ENCODE measurements around the gene SMIM35. TPM values are rescaled to one million over a fixed set of nuclear protein-coding genes. Genes with fewer than 3 reads are reported as not detected.

Gene SMIM35
- total RNA-seq, 2 experiments from 2014 or later: 3.2 to 4.0 TPM

- Mint-ChIP-seq H3K4me3 (no peak overlapping the region), H3K27ac (no peak overlapping the region), H3K9me3 (ENCODE audit: low read depth) (no peaks in the 10 kb centered on the region), H3K36me3 (peaks cover 1% of the 10 kb centered on the region), H3K27me3 (peaks cover 13% of the 10 kb centered on the region), H3K4me1 (no peaks in the 10 kb centered on the region)
- no peak for DNase-seq
- no peak for ATAC-seq
- CTCF ChIA-PET: no interaction called here
These were observed 16.0 kb upstream of the SMIM35 start for GRCh38 chr11:118102721-118103261.

- no peak for ATAC-seq
- Mint-ChIP-seq H3K27me3 (peaks cover 24% of the 10 kb centered on the region), H3K4me1 (no peaks in the 10 kb centered on the region), H3K4me3 (no peak overlapping the region), H3K36me3 (peaks cover 1% of the 10 kb centered on the region), H3K9me3 (ENCODE audit: low read depth) (no peaks in the 10 kb centered on the region), H3K27ac (no peak overlapping the region)
- DNase-seq: no peak
- CTCF ChIA-PET: interaction anchor here (2.1 kb wide), 1 partner anchor 71 kb away, joined by 4 read pairs; no protein-coding TSS in a partner anchor
These were observed 14.0 kb upstream of the SMIM35 start for GRCh38 chr11:118100691-118101232.

GRCh38 chr11:118099838-118100556, 13.2 kb upstream of the SMIM35 start:
- H3K36me3 Mint-ChIP-seq: peaks cover 1% of the 10 kb centered on the region
- no peaks in the 10 kb centered on the region for H3K4me1 Mint-ChIP-seq
- DNase-seq (no peak), ATAC-seq (no peak)
- CTCF ChIA-PET: interaction anchor here (2.1 kb wide), 1 partner anchor 72 kb away, joined by 4 read pairs; no protein-coding TSS in a partner anchor
- H3K27me3 Mint-ChIP-seq: peaks cover 31% of the 10 kb centered on the region
- no peak overlapping the region for H3K4me3 Mint-ChIP-seq
- H3K9me3 Mint-ChIP-seq (ENCODE audit: low read depth): no peaks in the 10 kb centered on the region
- no peak overlapping the region for H3K27ac Mint-ChIP-seq

GRCh38 chr11:118098996-118099837, 12.5 kb upstream of the SMIM35 start:
- Mint-ChIP-seq H3K4me3 (no peak overlapping the region), H3K27ac (no peak overlapping the region), H3K27me3 (peaks cover 30% of the 10 kb centered on the region), H3K4me1 (no peaks in the 10 kb centered on the region), H3K9me3 (ENCODE audit: low read depth) (no peaks in the 10 kb centered on the region), H3K36me3 (no peaks in the 10 kb centered on the region)
- no peak for ATAC-seq
- no peak for DNase-seq
- CTCF ChIA-PET: interaction anchor here (2.1 kb wide), 1 partner anchor 73 kb away, joined by 4 read pairs; no protein-coding TSS in a partner anchor

- Mint-ChIP-seq H3K4me3 (no peak overlapping the region), H3K36me3 (peaks cover 2% of the 10 kb centered on the region), H3K27ac (no peak overlapping the region), H3K9me3 (ENCODE audit: low read depth) (no peaks in the 10 kb centered on the region), H3K27me3 (peaks cover 31% of the 10 kb centered on the region), H3K4me1 (no peaks in the 10 kb centered on the region)
- DNase-seq (no peak), ATAC-seq (no peak)
- CTCF ChIA-PET: interaction anchor here (0.6 to 1.3 kb wide), 3 partner anchors 17 to 194 kb away, joined by 3 read pairs; no protein-coding TSS in a partner anchor
These were observed 9.2 kb upstream of the SMIM35 start for GRCh38 chr11:118095967-118096367.

- CTCF ChIA-PET: interaction anchor here (0.6 to 1.3 kb wide), 2 partner anchors 37 to 195 kb away, joined by 3 read pairs; no protein-coding TSS in a partner anchor
- no peaks in the 10 kb centered on the region for H3K9me3 Mint-ChIP-seq (ENCODE audit: low read depth)
- peaks cover 2% of the 10 kb centered on the region for H3K36me3 Mint-ChIP-seq
- no peak overlapping the region for H3K27ac Mint-ChIP-seq
- ATAC-seq (no peak), DNase-seq (no peak)
- no peak overlapping the region for H3K4me3 Mint-ChIP-seq
- H3K27me3 Mint-ChIP-seq: peaks cover 32% of the 10 kb centered on the region
- no peaks in the 10 kb centered on the region for H3K4me1 Mint-ChIP-seq
These were observed 8.7 kb upstream of the SMIM35 start for GRCh38 chr11:118095493-118095892.

- peaks cover 6% of the 10 kb centered on the region for H3K9me3 Mint-ChIP-seq (ENCODE audit: low read depth)
- CTCF ChIA-PET: no interaction called here
- no peak overlapping the region for H3K4me3 Mint-ChIP-seq
- DNase-seq (no peak), ATAC-seq (no peak)
- H3K36me3 Mint-ChIP-seq: peaks cover 10% of the 10 kb centered on the region
- H3K27ac Mint-ChIP-seq: no peak overlapping the region
- peaks cover 28% of the 10 kb centered on the region for H3K27me3 Mint-ChIP-seq
- H3K4me1 Mint-ChIP-seq: no peaks in the 10 kb centered on the region
These were observed 6.3 kb upstream of the SMIM35 start for GRCh38 chr11:118092907-118093571.

- peaks cover 11% of the 10 kb centered on the region for H3K9me3 Mint-ChIP-seq (ENCODE audit: low read depth)
- CTCF ChIA-PET: interaction anchor here (1.0 kb wide), 1 partner anchor 80 kb away, joined by 3 read pairs; no protein-coding TSS in a partner anchor
These were observed 4.9 kb upstream of the SMIM35 start for GRCh38 chr11:118091690-118092089.

GRCh38 chr11:118090545-118091162, 3.9 kb upstream of the SMIM35 start:
- H3K36me3 Mint-ChIP-seq: peaks cover 17% of the 10 kb centered on the region

More at GRCh38 chr11:118091690-118092089, 4.9 kb upstream of the SMIM35 start:
- H3K4me1 Mint-ChIP-seq: no peaks in the 10 kb centered on the region
- ATAC-seq (no peak), DNase-seq (no peak)
- no peak overlapping the region for H3K27ac Mint-ChIP-seq
- H3K4me3 Mint-ChIP-seq: no peak overlapping the region
- peaks cover 18% of the 10 kb centered on the region for H3K27me3 Mint-ChIP-seq
- peaks cover 17% of the 10 kb centered on the region for H3K36me3 Mint-ChIP-seq

GRCh38 chr11:118088531-118088930, 1.8 kb upstream of the SMIM35 start:
- DNase-seq (no peak), ATAC-seq (no peak)
- H3K36me3 Mint-ChIP-seq: peaks cover 17% of the 10 kb centered on the region
- H3K4me3 Mint-ChIP-seq: no peak overlapping the region
- H3K4me1 Mint-ChIP-seq: no peaks in the 10 kb centered on the region
- peaks cover 9% of the 10 kb centered on the region for H3K27me3 Mint-ChIP-seq
- peaks cover 15% of the 10 kb centered on the region for H3K9me3 Mint-ChIP-seq (ENCODE audit: low read depth)
- CTCF ChIA-PET: interaction anchor here (0.9 kb wide), 1 partner anchor 27 kb away, joined by 3 read pairs; no protein-coding TSS in a partner anchor
- no peak overlapping the region for H3K27ac Mint-ChIP-seq

More at GRCh38 chr11:118090545-118091162, 3.9 kb upstream of the SMIM35 start:
- peaks cover 13% of the 10 kb centered on the region for H3K27me3 Mint-ChIP-seq
- H3K9me3 Mint-ChIP-seq (ENCODE audit: low read depth): peaks cover 15% of the 10 kb centered on the region
- no peak overlapping the region for H3K27ac Mint-ChIP-seq
- DNase-seq: no peak
- no peak for ATAC-seq
- no peak overlapping the region for H3K4me3 Mint-ChIP-seq
- H3K4me1 Mint-ChIP-seq: no peaks in the 10 kb centered on the region
- CTCF ChIA-PET: interaction anchor here (0.9 to 1.0 kb wide), 2 partner anchors 81 kb away, joined by 3 to 5 read pairs; no protein-coding TSS in a partner anchor

- peaks cover 9% of the 10 kb centered on the region for H3K27me3 Mint-ChIP-seq
- H3K27ac Mint-ChIP-seq: no peak overlapping the region
- no peak for DNase-seq
- H3K9me3 Mint-ChIP-seq (ENCODE audit: low read depth): peaks cover 15% of the 10 kb centered on the region
- no peaks in the 10 kb centered on the region for H3K4me1 Mint-ChIP-seq
- no peak overlapping the region for H3K4me3 Mint-ChIP-seq
- peaks cover 17% of the 10 kb centered on the region for H3K36me3 Mint-ChIP-seq
- ATAC-seq: no peak
- CTCF ChIA-PET: no interaction called here
These were observed 1.2 kb upstream of the SMIM35 start for GRCh38 chr11:118087931-118088330.

GRCh38 chr11:118084656-118085055, 2.1 kb downstream of the SMIM35 start:
- Mint-ChIP-seq H3K27me3 (peaks cover 10% of the 10 kb centered on the region), H3K4me3 (no peak overlapping the region), H3K4me1 (no peaks in the 10 kb centered on the region), H3K27ac (no peak overlapping the region), H3K36me3 (peaks cover 16% of the 10 kb centered on the region), H3K9me3 (ENCODE audit: low read depth) (peaks cover 15% of the 10 kb centered on the region)
- CTCF ChIA-PET: no interaction called here
- ATAC-seq: no peak
- DNase-seq: no peak
